Neutrophil (primary cell): ENCODE measurements around the gene ADGRF3.

Experiments
- H3K27ac ChIP-seq: fragments of 200-600 bp; sonication (generic); 2 replicates; pipeline ENCODE4 v1.5.1; 2016; ENCODE audit warnings: mild to moderate bottlenecking, moderate library complexity
- H3K27me3 ChIP-seq: fragments of 200-600 bp; sonication (generic); 2 replicates; pipeline ENCODE4 v1.6.0; 2016; ENCODE audit warnings: mild to moderate bottlenecking
- H3K36me3 ChIP-seq: fragments of 200-600 bp; sonication (generic); 2 replicates; pipeline ENCODE4 v1.5.1; 2017
- H3K4me1 ChIP-seq, 2 experiments: fragments of 200-600 bp in 1 of 2; sonication (generic) in 1 of 2; 1 replicate in 1 of 2; 2 replicates in 1 of 2; pipeline versions ENCODE4 v1.5.1 to v1.6.1; 2013 to 2016; ENCODE audit warnings: low read depth in 1 of 2, low read length in 1 of 2, mild to moderate bottlenecking in 1 of 2, moderate library complexity in 1 of 2; ENCODE audit not compliant: control insufficient read depth in 1 of 2, insufficient read depth in 1 of 2
- H3K4me3 ChIP-seq, 2 experiments: fragments of 200-600 bp in 1 of 2; sonication (generic) in 1 of 2; 1 replicate in 1 of 2; 2 replicates in 1 of 2; pipeline ENCODE4 v1.5.1; 2013 to 2016; ENCODE audit warnings: low read depth in 1 of 2, low read length in 1 of 2, mild to moderate bottlenecking in 1 of 2, moderate library complexity in 1 of 2
- H3K9me3 ChIP-seq: fragments of 200-600 bp; sonication (generic); 2 replicates; pipeline ENCODE4 v1.5.1; 2016
- TF ChIP-seq, protein P1 (sequence below): fragments of 200-600 bp; sonication (generic); IDR thresholded peaks from 2 replicates; pipeline ENCODE4 v1.5.1; 2016; ENCODE audit warnings: antibody characterized with exemption

The ADGRF3 gene

DNA sequence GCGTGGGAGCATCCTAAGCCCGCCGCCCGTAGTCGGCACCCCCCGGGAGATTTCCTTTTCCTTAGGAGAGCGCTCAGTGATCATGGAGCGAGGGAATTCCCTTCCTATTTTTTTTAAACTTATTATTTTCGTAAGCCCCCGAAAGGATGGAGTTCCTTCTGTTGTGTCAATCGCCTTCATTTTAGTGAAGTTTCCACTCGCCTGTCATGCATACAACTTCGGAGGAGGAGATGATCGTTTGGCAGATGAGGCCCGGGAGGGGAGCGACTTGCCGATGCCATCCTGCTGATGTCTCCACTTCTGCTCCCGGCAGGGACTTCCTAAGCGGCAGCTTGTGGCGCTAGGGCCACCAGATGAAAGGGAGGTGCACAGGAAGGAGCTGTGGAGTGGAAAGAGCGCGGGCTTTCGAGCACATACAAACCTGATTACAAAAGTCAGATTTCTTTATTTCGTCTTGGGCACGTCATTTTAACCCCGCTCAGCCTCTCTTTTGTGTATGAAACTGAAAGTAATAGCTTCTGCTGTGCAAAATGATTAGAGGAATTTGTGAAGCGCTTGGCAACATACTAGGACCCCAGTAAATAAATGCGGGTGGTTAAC lies at the start of gene ADGRF3:
Gene ADGRF3, minus strand, starts transcription at position 336 of the 600 bp plus-strand sequence. CDS start 555 bp downstream, outside the sequence.
- peaks cover 31 to 32% of the 10 kb centered on the region in 2 experiments for H3K4me1 ChIP-seq
- TF ChIP-seq, protein P1, sequence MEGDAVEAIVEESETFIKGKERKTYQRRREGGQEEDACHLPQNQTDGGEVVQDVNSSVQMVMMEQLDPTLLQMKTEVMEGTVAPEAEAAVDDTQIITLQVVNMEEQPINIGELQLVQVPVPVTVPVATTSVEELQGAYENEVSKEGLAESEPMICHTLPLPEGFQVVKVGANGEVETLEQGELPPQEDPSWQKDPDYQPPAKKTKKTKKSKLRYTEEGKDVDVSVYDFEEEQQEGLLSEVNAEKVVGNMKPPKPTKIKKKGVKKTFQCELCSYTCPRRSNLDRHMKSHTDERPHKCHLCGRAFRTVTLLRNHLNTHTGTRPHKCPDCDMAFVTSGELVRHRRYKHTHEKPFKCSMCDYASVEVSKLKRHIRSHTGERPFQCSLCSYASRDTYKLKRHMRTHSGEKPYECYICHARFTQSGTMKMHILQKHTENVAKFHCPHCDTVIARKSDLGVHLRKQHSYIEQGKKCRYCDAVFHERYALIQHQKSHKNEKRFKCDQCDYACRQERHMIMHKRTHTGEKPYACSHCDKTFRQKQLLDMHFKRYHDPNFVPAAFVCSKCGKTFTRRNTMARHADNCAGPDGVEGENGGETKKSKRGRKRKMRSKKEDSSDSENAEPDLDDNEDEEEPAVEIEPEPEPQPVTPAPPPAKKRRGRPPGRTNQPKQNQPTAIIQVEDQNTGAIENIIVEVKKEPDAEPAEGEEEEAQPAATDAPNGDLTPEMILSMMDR = no peak
- peak within 1 kb of the TSS; percentile 96 to 99 for H3K4me3 ChIP-seq

GRCh38 chr2:26395394-26395793 lies 48.8 kb upstream of the ADGRF3 start:
- no peak overlapping the region for H3K27ac ChIP-seq
- H3K36me3 ChIP-seq = peaks cover 3% of the 10 kb centered on the region
- H3K9me3 ChIP-seq = no peaks in the 10 kb centered on the region
- no peaks in the 10 kb centered on the region for H3K27me3 ChIP-seq
- no peak overlapping the region for H3K4me3 ChIP-seq
- peaks cover 5% of the 10 kb centered on the region in 2 experiments for H3K4me1 ChIP-seq
- TF ChIP-seq, protein P1 = no peak

More for the DNA sequence above, at the start of gene ADGRF3:
- H3K27me3 ChIP-seq = no peaks in the 10 kb centered on the region
- H3K9me3 ChIP-seq = no peaks in the 10 kb centered on the region
- no peaks in the 10 kb centered on the region for H3K36me3 ChIP-seq
- peak within 1 kb of the TSS; percentile 89 for H3K27ac ChIP-seq

DNA sequence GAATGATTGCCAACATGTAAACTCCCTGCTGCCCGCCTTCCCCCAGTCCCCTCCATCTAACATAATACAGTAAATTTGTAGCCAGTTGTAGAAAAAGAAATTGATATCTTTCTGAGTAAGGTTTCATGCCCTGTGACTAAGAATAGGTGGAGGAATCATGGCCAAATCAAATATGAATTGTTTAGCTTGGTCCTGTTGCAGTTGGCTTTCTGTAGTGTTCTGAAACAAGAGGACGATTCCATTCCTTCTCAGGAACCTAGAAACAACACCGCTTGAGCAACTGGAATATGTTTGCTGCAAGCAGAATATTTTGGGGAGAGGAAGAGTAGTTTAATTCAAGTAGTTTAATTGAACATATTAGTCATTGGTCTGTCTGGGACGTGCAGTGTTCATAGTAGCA lies 48.1 kb upstream of the ADGRF3 start:
- no peak overlapping the region for H3K27ac ChIP-seq
- no peak overlapping the region for H3K4me3 ChIP-seq
- H3K9me3 ChIP-seq = no peaks in the 10 kb centered on the region
- TF ChIP-seq, protein P1 = no peak
- H3K36me3 ChIP-seq = peaks cover 5% of the 10 kb centered on the region
- H3K4me1 ChIP-seq = peaks cover under 1 to 1% of the 10 kb centered on the region in 2 experiments
- no peaks in the 10 kb centered on the region for H3K27me3 ChIP-seq

DNA sequence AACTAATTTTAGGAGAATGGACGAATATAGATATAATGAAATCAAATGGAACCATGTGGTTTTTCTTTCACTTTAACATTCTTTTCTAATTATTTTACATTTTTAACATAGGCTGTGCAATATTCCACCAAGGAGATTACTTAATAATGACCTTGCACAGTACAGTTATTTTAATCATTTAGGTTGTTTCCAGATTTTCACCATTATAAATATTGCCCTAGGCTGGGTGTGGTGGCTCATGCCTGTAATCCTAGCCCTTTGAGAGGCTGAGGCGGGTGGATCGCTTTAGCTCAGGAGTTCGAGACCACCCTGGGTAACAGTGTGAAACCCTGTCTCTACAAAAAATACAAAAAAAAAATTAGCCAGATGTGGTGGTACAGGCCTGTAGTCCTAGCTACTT lies 40.6 kb upstream of the ADGRF3 start:
- H3K27ac ChIP-seq = no peak overlapping the region
- H3K4me3 ChIP-seq = no peak overlapping the region
- H3K9me3 ChIP-seq = no peaks in the 10 kb centered on the region
- no peaks in the 10 kb centered on the region for H3K4me1 ChIP-seq
- TF ChIP-seq, protein P1 = no peak
- H3K27me3 ChIP-seq = no peaks in the 10 kb centered on the region
- peaks cover 17% of the 10 kb centered on the region for H3K36me3 ChIP-seq

- H3K36me3 ChIP-seq = peaks cover 13% of the 10 kb centered on the region
- no peak overlapping the region for H3K27ac ChIP-seq
- TF ChIP-seq, protein P1 = no peak
- H3K27me3 ChIP-seq = no peaks in the 10 kb centered on the region
- H3K9me3 ChIP-seq = no peaks in the 10 kb centered on the region
- no peaks in the 10 kb centered on the region for H3K4me1 ChIP-seq
- no peak overlapping the region for H3K4me3 ChIP-seq
Measured at GRCh38 chr2:26384597-26384996, 38.0 kb upstream of the ADGRF3 start.
